BLaER1 treated with 17β-estradiol and CSF1 and Interleukin-3, amounts not matched to agents 10 nM and 100 nM (cell line): ENCODE measurements around the gene SCYGR8.

Experiments
- H3K27ac ChIP-seq, 11 experiments: shearing (Covaris generic); formaldehyde crosslinking; 2 replicates each; pipeline ENCODE4 v1.8.1; 2022
- H3K27me3 ChIP-seq, 11 experiments: shearing (Covaris generic); formaldehyde crosslinking; 2 replicates each; pipeline ENCODE4 v1.8.1; 2022
- H3K36me3 ChIP-seq, 11 experiments: shearing (Covaris generic); formaldehyde crosslinking; 2 replicates each; pipeline ENCODE4 v1.8.1; 2022
- H3K4me1 ChIP-seq, 10 experiments: shearing (Covaris generic); formaldehyde crosslinking; 2 replicates each; pipeline ENCODE4 v1.8.1; 2022
- H3K4me2 ChIP-seq, 11 experiments: shearing (Covaris generic); formaldehyde crosslinking; 2 replicates each; pipeline ENCODE4 v1.8.1; 2022
- H3K4me3 ChIP-seq, 10 experiments: shearing (Covaris generic); formaldehyde crosslinking; 2 replicates each; pipeline ENCODE4 v1.8.1; 2022
- H3K9ac ChIP-seq, 11 experiments: shearing (Covaris generic); formaldehyde crosslinking; 2 replicates each; pipeline ENCODE4 v1.8.1; 2022
- H3K9me3 ChIP-seq, 11 experiments: shearing (Covaris generic); formaldehyde crosslinking; replicated peaks in 1 of 11; 2 replicates each; pipeline ENCODE4 v1.8.1; 2022
- H4K20me1 ChIP-seq, 11 experiments: shearing (Covaris generic); formaldehyde crosslinking; 2 replicates each; pipeline ENCODE4 v1.8.1; 2022
- Cebpa-rat ChIP-seq, 11 experiments: shearing (Covaris generic); IDR thresholded peaks; 2 replicates each; pipeline ENCODE4 v1.8.1; 2022

The SCYGR8 gene

GRCh38 chr2:227745594-227745993 lies at the start of gene SCYGR8:
Gene SCYGR8 (plus strand): TSS chr2:227745894. CDS start chr2:227745894, 0 bp downstream.
- H3K4me3 ChIP-seq: no peak within 1 kb of the TSS
- H3K27ac ChIP-seq: no peak within 1 kb of the TSS
- H3K9me3 ChIP-seq: no peaks in the 10 kb centered on the region
- no peak within 1 kb of the TSS for H3K9ac ChIP-seq
- no peaks in the 10 kb centered on the region for H3K4me1 ChIP-seq
- H3K36me3 ChIP-seq: no peaks in the 10 kb centered on the region
- no peaks in the 10 kb centered on the region for H3K27me3 ChIP-seq
- no peaks in the 10 kb centered on the region for H4K20me1 ChIP-seq
- no peak within 1 kb of the TSS for H3K4me2 ChIP-seq
- no peak for TF ChIP-seq Cebpa-rat (IDR thresholded peaks at IDR 0.05)

- peaks cover 0 to 13% (median 10%) of the 10 kb centered on the region in 10 experiments; a peak in 14 of 20 replicates for H3K4me1 ChIP-seq
- peak overlapping the region in 3 of 11 experiments; percentile 43 to 62 (median 59); a peak in 5 of 22 replicates for H3K4me2 ChIP-seq
- no peaks in the 10 kb centered on the region for H3K36me3 ChIP-seq
- TF ChIP-seq Cebpa-rat (IDR thresholded peaks at IDR 0.05): no peak
- no peak overlapping the region for H3K4me3 ChIP-seq
- no peak overlapping the region for H3K27ac ChIP-seq
- no peaks in the 10 kb centered on the region for H4K20me1 ChIP-seq
- no peaks in the 10 kb centered on the region for H3K27me3 ChIP-seq
- H3K9ac ChIP-seq: no peak overlapping the region
- H3K9me3 ChIP-seq: peaks cover 0 to 1% (median 0%) of the 10 kb centered on the region in 11 experiments; a peak in 1 of 22 replicates
Observed at GRCh38 chr2:227696990-227697679, 48.6 kb upstream of the SCYGR8 start.

GRCh38 chr2:227701556-227701955 lies 44.1 kb upstream of the SCYGR8 start:
- Histone ChIP-seq H3K27ac (no peak overlapping the region), H3K4me1 (peaks cover 0 to 13% (median 9%) of the 10 kb centered on the region in 10 experiments; a peak in 14 of 20 replicates), H3K27me3 (no peaks in the 10 kb centered on the region), H3K9me3 (peaks cover 0 to 7% (median 0%) of the 10 kb centered on the region in 11 experiments; a peak in 1 of 22 replicates), H4K20me1 (no peaks in the 10 kb centered on the region), H3K36me3 (no peaks in the 10 kb centered on the region), H3K9ac (no peak overlapping the region), H3K4me3 (no peak overlapping the region), H3K4me2 (no peak overlapping the region)
- no peak for TF ChIP-seq Cebpa-rat (IDR thresholded peaks at IDR 0.05)

GRCh38 chr2:227703280-227703732 lies 42.4 kb upstream of the SCYGR8 start:
- no peak overlapping the region for H3K27ac ChIP-seq
- TF ChIP-seq Cebpa-rat (IDR thresholded peaks at IDR 0.05): no peak
- no peak overlapping the region for H3K4me2 ChIP-seq

GRCh38 chr2:227703961-227704360 lies 41.7 kb upstream of the SCYGR8 start:
- H3K27me3 ChIP-seq: no peaks in the 10 kb centered on the region
- no peaks in the 10 kb centered on the region for H3K36me3 ChIP-seq
- TF ChIP-seq Cebpa-rat (IDR thresholded peaks at IDR 0.05): no peak
- peaks cover 0 to 5% (median 1%) of the 10 kb centered on the region in 10 experiments; a peak in 9 of 20 replicates for H3K4me1 ChIP-seq
- no peaks in the 10 kb centered on the region for H4K20me1 ChIP-seq
- peaks cover 0 to 7% (median 0%) of the 10 kb centered on the region in 11 experiments; a peak in 1 of 22 replicates for H3K9me3 ChIP-seq
- H3K27ac ChIP-seq: no peak overlapping the region
- H3K4me2 ChIP-seq: no peak overlapping the region
- H3K4me3 ChIP-seq: no peak overlapping the region
- H3K9ac ChIP-seq: no peak overlapping the region

More at GRCh38 chr2:227703280-227703732, 42.4 kb upstream of the SCYGR8 start:
- H3K9ac ChIP-seq: no peak overlapping the region
- H3K27me3 ChIP-seq: no peaks in the 10 kb centered on the region
- no peaks in the 10 kb centered on the region for H3K36me3 ChIP-seq
- no peak overlapping the region for H3K4me3 ChIP-seq
- no peaks in the 10 kb centered on the region for H4K20me1 ChIP-seq
- peaks cover 0 to 7% (median 0%) of the 10 kb centered on the region in 11 experiments; a peak in 1 of 22 replicates for H3K9me3 ChIP-seq
- peaks cover 0 to 11% (median 4%) of the 10 kb centered on the region in 10 experiments; a peak in 9 of 20 replicates for H3K4me1 ChIP-seq

GRCh38 chr2:227706859-227707258 lies 38.8 kb upstream of the SCYGR8 start:
- H3K9me3 ChIP-seq: peaks cover 0 to 7% (median 0%) of the 10 kb centered on the region in 11 experiments; a peak in 1 of 22 replicates
- H4K20me1 ChIP-seq: no peaks in the 10 kb centered on the region
- no peak overlapping the region for H3K9ac ChIP-seq
- TF ChIP-seq Cebpa-rat (IDR thresholded peaks at IDR 0.05): no peak
- no peaks in the 10 kb centered on the region for H3K27me3 ChIP-seq
- no peaks in the 10 kb centered on the region for H3K4me1 ChIP-seq
- H3K4me3 ChIP-seq: no peak overlapping the region
- H3K36me3 ChIP-seq: no peaks in the 10 kb centered on the region
- H3K4me2 ChIP-seq: no peak overlapping the region
- no peak overlapping the region for H3K27ac ChIP-seq

GRCh38 chr2:227707390-227707789 lies 38.3 kb upstream of the SCYGR8 start:
- no peak overlapping the region for H3K4me2 ChIP-seq
- TF ChIP-seq Cebpa-rat (IDR thresholded peaks at IDR 0.05): no peak
- no peaks in the 10 kb centered on the region for H3K4me1 ChIP-seq
- no peak overlapping the region for H3K27ac ChIP-seq
- peaks cover 0 to 3% (median 0%) of the 10 kb centered on the region in 11 experiments; a peak in 1 of 22 replicates for H3K9me3 ChIP-seq
- no peak overlapping the region for H3K9ac ChIP-seq
- H4K20me1 ChIP-seq: no peaks in the 10 kb centered on the region
- no peak overlapping the region for H3K4me3 ChIP-seq
- H3K27me3 ChIP-seq: no peaks in the 10 kb centered on the region
- no peaks in the 10 kb centered on the region for H3K36me3 ChIP-seq

GRCh38 chr2:227710986-227711385 lies 34.7 kb upstream of the SCYGR8 start:
- Histone ChIP-seq H3K4me3 (no peak overlapping the region), H3K27me3 (no peaks in the 10 kb centered on the region), H3K36me3 (no peaks in the 10 kb centered on the region), H3K4me1 (no peaks in the 10 kb centered on the region), H3K9me3 (no peaks in the 10 kb centered on the region), H3K27ac (no peak overlapping the region), H3K9ac (no peak overlapping the region), H4K20me1 (no peaks in the 10 kb centered on the region), H3K4me2 (no peak overlapping the region)
- no peak for TF ChIP-seq Cebpa-rat (IDR thresholded peaks at IDR 0.05)

GRCh38 chr2:227713291-227713690 lies 32.4 kb upstream of the SCYGR8 start:
- H3K4me3 ChIP-seq: no peak overlapping the region
- no peak overlapping the region for H3K4me2 ChIP-seq
- no peaks in the 10 kb centered on the region for H3K4me1 ChIP-seq
- no peaks in the 10 kb centered on the region for H4K20me1 ChIP-seq
- no peak overlapping the region for H3K27ac ChIP-seq
- H3K36me3 ChIP-seq: no peaks in the 10 kb centered on the region
- TF ChIP-seq Cebpa-rat (IDR thresholded peaks at IDR 0.05): no peak
- H3K27me3 ChIP-seq: no peaks in the 10 kb centered on the region
- peaks cover 0 to 8% (median 6%) of the 10 kb centered on the region in 11 experiments; a peak in 12 of 22 replicates for H3K9me3 ChIP-seq
- no peak overlapping the region for H3K9ac ChIP-seq
